Sigmoid colon (tissue), 4 donors: ENCODE measurements around the gene ABLIM1.

ENCODE experiments used
- CTCF ChIP-seq, 4 experiments: fragments of 450-650 bp in 3 of 4; fragments of 200-600 bp in 1 of 4; IDR thresholded peaks; one replicate each; pipeline ENCODE4 v1.5.1; 2016 to 2019; ENCODE audit warnings: antibody characterized with exemption in 4 of 4, mild to moderate bottlenecking in 3 of 4, moderate library complexity in 2 of 4
- EP300 ChIP-seq, 4 donors: sonication (generic); formaldehyde crosslinking; IDR thresholded peaks; one replicate each; pipeline ENCODE4 v1.6.1; 2017; ENCODE audit warnings: antibody characterized with exemption in 4 of 4
- POLR2A ChIP-seq, 2 donors: fragments of 450-650 bp; IDR thresholded peaks; one replicate each; pipeline ENCODE4 v1.6.1; 2016; ENCODE audit warnings: antibody characterized with exemption in 2 of 2, mild to moderate bottlenecking in 2 of 2, moderate library complexity in 2 of 2
- POLR2AphosphoS5 ChIP-seq, 4 donors: sonication (generic); formaldehyde crosslinking; IDR thresholded peaks; one replicate each; pipeline ENCODE4 v1.6.1; 2017; ENCODE audit warnings: antibody characterized with exemption in 4 of 4

GRCh38 chr10:114478281-114478680 is 179.8 kb downstream of the ABLIM1 start:
- TF ChIP-seq POLR2A (IDR thresholded peaks at IDR 0.05) (no peak), POLR2AphosphoS5 (IDR thresholded peaks at IDR 0.05) (peak in 1 of 4 donors; percentile 5), CTCF (IDR thresholded peaks at IDR 0.05) (no peak), EP300 (IDR thresholded peaks at IDR 0.05) (no peak)
